GM18526 (cell line): ENCODE measurements around the gene MRPL53.

Experiments used
- POLR2A ChIP-seq: IDR thresholded peaks from 3 replicates; pipeline ENCODE4 v1.6.1; 2011; ENCODE audit not compliant: insufficient read length; ENCODE audit errors: extremely low read depth

MRPL53 gene

DNA sequence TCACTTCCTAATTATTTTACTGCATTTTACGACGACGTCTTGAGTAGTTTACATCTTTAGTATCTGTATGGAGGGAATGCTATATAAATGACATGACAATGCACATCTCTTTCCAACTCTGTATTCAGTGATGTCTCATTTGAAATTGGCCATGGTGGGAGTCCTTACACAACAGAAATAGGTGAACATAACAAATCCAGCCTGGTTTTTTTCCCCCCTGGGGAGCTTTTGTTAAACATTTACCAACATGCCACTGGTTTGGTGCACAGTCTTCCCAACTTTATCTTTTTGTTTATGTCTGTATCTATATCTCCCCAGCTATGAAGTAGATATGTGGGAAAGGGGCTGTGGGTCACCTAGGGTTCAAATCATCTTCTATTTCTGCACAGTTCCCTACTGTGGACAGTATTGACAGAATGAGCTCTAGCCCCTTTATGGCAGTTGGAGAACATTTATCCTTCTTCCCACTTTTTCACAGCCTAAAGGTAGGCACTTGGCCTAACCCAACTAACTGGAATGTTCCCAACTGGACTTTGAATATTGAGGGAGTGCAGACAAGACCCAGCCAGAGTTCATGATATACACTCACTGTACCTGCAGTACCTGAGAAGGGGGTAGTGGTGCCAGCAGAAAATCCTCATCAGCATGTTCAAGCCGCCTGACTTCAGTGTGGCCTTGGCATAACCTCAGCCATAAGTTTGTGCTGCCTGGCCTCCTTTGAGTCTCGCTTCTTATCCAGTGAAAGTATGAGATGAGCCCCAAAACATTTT is 25.1 kb downstream of the MRPL53 start:
- no peak for TF ChIP-seq POLR2A

DNA sequence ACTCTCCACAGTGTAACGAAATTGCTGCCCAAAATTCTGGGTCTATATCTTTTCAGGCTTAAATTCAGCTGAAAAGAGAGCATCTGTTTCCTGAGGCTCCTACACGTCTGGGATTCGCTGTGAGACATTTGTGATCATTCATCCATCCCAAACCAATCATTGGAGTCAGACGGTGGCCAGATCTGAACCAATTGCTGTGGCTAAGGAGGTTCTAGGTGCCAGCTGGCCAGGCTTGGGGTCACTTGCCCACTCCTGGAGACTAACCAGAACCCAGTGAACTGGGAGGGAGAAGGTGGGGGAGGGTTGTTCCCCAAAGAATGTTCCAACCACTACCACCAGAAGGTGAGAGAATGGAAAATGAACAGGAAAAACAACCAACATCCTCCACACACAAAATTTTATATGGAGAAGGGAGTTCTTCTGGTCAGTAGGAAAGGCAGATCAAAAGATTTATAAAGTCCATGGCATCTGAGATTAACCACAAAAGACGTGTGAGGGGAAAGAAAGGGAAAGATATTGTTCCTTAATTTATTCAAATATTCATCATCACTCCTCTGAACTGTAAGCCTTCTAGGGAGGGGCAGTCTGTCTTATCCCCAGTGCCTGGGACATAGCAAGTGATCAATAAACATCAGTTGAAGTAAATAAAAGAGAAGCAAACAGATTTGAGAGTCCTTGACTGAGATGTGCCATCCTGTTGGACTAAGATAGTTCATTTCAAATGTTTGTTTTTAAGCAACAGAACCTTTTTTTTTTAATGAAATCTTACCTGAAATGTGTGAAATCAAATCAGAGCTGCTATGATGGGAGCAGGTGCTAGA is 27.8 kb downstream of the MRPL53 start:
- TF ChIP-seq POLR2A: no peak

DNA sequence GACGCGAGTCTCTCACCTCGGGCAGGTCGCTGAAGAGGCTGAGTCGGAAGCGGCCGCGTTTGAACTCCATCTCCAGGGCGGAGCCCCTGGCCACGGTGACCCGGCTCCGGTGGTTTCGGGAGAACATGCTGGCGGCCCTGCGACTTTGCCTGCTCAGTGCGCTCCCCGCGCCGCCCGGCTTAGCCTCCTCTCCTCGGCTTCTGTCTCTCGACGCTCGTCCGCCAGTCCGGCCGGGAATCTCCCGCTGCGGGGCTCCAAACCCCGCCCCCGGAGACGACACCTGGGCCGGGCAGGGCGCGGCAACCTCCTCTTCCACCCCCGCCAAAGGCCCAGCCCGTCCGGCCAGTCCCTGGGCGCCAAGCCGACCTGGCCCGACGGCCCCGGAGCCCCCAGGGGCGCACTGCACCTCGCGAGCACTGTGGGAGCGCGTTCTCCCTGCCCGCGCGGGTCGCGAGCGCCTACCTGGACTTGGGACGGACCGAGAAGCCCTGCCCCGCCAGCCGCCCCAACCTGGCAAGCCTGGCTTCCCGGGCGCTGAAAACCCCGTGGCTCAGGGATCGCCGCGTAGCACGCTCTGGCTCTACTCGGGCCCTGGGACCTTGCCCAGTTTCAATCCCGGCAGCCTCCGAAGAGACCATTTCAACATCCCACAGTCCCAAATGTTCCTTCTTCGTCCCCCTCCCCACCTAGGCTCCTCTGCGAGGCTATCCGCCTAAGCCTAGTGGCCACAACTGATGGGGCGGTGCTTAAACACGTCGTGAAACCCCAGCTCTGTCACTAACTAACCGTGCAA is 30.6 kb downstream of the MRPL53 start, which contains the start of gene RTKN:
RTKN (minus strand) TSS at position 248 of the 793 bp plus-strand sequence; CDS start at position 127, 121 bp downstream.
- TF ChIP-seq POLR2A: peak; percentile 36

DNA sequence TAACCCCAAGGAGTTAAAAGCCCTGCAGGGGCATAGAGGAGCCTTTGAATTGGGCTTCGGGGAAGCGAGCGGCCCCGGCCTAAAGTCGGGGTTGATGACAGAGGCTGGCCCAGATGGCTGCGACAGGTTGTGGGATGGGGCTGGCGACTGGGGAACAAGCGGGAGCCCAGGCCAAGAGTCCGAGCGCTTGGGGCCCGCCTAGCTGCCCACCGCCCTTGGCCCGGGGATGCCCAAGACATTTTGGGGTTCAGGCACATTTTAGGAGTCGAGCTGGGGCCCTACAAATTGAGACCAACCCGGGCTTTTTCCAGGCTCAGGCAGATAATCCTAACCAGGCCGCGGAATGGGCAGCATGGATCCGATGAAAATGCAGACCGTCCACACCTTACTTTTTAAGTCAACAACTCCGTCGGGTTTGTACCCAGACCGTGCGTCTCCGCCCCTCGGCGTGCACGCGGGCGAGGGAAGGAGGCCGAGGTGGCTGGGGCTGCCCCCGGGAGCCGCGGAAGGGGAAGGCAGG is 31.2 kb downstream of the MRPL53 start:
- no peak for TF ChIP-seq POLR2A

DNA sequence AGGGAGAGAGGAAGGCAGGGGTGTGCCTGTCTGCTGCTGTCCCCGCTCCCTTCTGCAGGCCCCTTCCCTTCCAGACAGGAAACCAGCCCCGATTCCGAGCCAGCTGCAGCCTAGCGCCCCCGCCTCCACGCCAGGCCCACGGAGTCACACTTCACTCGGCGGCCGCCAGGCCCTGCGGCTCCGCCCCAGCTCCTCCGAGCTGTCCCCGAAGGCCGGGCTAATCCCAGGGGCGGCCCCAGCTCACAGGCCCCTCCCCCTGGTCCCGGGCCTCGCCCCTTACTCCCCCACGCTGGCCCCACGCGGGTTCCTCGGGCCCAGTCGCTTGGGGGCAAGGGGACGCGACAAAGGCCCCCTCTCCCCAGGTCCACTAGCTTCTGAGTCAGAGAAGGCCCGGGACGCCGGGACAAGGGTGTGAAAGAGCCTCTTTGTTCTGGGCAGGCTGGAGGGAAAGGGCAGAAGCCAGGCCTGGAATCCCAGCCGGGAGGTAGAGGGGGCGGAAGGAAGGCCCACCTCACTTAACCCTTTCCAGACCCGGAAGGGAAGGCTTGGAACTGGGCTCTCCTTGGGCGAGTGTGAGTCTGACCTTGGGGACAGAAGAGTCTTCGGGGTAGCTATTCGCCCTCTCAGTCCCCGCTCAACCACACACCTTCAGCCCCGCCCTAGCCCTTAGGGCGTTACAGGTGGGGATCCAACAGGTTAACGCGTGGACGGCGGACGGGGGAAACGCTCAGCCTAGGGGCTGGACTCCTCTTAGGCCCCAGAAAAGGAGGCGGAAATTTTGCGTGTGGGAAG is 31.9 kb downstream of the MRPL53 start:
- peak; percentile 39 for TF ChIP-seq POLR2A

DNA sequence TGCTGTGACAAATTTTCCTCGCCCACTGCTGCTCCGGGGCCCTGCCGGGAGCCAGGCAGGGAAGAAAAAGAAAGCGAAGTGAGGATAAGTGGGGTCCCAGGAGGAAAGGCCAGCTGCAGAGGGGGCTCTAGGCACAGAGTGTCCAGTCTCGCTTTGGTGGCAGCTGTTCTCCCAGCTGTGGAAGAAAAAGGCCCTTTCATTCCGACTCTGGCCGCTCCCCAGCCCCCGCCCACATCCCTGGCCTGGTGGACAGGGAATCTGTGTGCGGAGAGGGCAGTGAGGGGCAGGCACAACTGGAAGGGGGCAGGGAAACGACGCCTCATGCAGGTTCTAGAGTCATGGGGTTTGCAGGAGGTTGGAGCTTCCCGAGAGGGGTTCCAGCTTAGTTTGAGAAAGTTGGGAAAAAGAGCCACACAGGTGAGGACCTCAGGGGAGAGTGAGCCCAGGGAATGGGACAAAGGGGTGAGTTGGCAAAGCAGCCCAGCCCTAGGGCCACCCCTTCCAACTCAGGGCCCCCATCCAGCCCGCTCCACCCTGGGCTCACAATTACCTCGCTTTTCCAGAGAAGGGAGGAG is 32.6 kb downstream of the MRPL53 start:
- no peak for TF ChIP-seq POLR2A

DNA sequence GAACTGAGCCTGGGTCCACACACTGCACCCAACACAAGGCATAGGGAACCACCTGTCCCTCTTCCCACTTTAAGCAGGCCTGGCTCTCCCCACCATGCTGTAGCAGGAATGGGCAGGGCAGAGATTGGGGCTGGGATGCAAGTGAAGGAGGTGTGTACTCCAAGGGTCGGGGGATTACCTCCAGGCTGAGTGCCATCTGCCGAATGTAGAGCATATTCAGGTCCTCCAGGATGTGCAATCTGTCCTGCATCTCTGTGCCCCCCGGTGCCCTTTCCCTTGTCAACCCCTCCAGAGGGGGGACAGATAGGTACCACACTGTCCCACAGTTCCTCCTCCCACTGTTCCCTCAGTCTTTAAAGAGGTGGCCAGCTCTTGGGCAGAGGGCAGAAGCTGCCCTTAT is 33.1 kb downstream of the MRPL53 start:
- TF ChIP-seq POLR2A: no peak

DNA sequence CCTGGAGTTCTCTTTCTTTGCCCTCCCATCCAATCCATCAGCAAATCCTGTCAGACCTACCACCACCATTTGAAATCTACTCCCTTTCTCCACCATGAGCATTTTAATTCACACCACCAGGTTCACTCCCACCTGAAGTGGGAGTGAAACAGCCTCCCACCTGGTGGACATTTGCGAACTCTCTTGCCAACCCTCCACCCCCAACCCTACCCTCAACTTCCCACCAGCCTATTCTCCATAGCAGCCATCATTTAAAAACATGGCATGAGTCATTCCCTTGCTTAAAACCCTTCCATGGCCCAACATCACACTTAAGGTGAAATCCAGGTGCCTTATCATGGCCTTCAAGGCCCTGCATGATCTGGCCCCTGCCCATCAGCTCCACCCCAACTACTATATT is 34.2 kb downstream of the MRPL53 start:
- TF ChIP-seq POLR2A: no peak

DNA sequence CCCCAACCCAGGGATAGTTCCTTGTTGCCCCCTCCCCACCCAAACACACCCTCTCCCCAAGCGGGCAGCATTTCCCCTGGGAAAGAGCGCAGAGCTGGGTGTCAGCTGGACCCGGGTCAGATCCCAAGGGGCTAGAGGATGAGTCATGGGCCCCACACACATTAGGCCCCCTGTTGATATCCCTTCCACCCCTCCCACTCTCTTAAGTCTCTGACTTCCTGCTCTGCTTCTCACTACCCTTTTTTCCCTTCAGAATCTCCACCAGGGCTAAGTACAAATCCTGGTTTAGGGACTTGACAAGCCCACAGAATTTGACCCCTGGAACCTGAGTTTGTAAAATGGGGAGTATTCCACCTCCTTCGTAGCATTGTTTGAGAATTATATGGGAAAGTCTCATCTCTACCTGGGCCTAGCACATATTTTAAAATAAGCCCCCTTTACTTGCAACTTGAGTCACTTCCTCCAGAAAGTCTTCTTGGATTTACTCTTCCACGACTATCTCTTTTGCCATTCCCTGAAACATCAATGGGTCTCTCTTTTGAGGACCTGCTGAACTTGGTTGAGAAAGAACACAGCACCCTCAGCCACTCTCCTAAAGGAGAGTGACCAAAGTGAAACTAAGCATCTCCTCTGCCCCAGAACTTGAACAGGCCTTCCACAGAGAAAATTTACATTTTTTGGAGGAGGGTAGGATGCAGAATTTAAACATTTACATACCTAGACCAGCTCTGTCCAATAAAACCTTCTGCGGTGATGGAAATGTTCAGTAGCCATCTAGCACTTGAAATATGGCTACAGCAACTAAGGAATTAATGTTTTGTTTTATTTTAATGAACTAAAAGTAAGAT is 35.4 kb downstream of the MRPL53 start:
- TF ChIP-seq POLR2A: no peak

DNA sequence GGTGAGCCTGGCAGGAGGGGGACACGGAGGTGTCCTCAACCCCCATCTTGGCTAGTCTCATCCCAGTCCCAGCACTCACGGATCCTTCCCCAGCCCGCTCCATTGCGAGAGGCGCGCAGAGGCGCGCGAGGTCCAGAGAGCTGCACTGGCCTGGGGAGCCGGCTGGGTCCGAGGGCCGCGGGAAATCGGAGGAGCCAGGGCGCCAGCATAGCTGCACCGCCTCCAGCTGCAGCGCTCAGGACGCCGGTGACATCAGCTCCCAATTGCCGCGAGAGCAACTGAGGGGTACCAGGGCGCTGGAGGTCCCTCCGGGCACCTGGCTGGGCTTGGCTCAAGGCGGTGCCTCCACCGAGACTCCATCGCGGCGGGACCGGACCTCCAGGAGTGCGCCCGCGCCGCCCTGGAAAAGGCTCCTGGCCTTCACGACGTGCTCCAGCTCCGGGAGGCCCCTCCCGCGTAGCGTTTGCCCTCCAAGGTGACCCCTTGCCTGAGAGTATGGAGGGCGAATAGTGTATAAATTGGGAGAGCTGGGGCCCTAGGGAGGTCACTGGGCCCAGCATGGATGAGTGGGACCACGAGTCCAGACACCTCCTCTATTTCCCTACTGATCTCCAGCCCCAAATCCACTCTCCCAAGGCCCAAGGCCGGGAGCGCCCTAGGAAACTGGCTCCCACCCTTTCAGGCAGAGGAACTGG is 36.2 kb downstream of the MRPL53 start:
- no peak for TF ChIP-seq POLR2A

DNA sequence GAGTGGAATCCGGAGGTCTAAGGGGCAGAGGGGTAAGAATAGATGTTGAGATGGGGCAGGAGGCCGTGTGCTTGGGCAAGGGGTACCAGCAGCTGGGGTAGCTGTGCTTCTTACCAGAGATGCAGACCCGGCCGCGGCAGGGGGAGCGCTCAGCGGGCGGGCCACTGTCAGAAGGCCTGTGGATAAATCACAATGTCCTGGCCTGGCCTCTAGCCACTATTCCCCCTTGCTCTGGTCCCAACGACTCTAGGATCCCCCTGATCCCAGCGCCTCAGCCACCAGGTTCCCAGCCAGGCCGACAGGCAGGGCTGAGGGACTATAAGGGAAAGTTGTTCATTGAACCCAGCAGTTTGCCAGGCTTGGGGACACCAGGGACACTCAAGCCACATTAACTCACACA is 42.0 kb downstream of the MRPL53 start:
- no peak for TF ChIP-seq POLR2A

DNA sequence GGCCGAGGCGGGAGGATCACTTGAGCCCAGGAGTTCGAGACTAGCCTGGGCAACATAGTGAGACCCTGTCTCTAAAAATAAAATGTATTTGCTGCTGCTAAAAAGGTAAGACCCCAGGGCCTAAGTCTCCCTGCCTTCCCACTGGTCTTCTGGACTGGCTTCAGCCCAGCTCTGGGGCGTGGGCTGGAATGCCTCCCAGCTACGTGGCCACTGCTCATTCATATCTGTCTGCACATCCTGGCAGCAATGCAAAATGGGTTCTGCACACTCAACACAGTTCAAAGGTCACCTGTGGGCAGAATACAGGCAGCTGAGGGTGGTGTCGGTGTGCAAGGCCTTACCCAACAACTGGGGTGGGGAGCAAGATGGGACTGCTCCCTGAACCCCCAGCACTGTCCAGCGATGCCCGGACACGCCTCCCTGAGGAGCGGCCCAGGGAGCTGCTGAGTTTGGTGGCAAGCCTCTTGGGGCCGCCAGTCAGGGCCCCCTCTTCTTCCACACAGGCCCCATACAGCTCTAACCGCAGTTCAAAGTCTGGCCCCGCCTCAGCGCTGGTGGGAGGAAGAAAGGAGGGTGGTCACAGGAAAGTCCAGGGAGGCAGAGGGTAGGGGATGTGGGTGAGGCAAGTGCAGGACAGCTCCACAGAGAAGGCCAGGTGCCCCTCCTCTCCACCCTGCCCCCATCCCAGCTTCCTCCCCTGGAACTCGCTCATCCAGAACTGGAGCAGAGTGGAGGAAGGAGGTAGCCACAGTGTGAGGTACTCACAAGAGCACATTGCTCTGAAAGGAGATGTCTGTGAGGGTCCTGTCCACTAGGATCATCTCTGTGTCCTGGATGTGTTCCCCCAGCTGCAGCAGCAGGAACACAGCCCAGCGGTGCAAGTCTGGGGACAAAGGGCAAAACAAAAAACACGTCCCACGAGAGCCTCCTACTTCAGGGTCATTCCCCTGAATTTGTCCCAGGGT is 42.7 kb downstream of the MRPL53 start:
- TF ChIP-seq POLR2A: no peak

DNA sequence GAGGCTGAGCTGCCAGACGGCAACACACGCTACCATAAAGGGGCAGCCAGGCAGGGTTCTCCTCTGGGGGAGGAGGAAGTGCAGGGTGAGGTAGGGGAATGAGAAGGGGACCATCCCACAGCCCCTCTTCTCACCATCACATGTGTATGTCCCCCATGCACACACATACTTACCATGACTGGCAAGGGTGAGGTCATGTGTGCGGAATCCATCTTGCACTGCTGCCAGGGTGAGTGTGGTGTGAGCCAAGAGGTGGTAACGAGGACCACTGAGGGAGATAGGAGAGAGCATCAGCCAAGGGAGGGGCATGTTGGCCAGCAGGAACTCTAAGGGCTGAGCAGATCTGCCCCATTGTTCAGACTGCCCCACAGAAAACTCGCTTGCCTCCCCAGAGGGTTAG is 43.8 kb downstream of the MRPL53 start:
- TF ChIP-seq POLR2A: no peak
